Measurements from ENCODE around the gene CIAO2B. TPM values are rescaled to one million over a fixed set of nuclear protein-coding genes. Genes with fewer than 3 reads are reported as not detected.
"Not testable (repeated sequence)": the region's sequence is repeated elsewhere in the genome, so short reads cannot be mapped to it uniquely, and the experiment has no call there.

Gene CIAO2B
- total RNA-seq, 1 donor from 2014 or later = 58.1 TPM

DNA sequence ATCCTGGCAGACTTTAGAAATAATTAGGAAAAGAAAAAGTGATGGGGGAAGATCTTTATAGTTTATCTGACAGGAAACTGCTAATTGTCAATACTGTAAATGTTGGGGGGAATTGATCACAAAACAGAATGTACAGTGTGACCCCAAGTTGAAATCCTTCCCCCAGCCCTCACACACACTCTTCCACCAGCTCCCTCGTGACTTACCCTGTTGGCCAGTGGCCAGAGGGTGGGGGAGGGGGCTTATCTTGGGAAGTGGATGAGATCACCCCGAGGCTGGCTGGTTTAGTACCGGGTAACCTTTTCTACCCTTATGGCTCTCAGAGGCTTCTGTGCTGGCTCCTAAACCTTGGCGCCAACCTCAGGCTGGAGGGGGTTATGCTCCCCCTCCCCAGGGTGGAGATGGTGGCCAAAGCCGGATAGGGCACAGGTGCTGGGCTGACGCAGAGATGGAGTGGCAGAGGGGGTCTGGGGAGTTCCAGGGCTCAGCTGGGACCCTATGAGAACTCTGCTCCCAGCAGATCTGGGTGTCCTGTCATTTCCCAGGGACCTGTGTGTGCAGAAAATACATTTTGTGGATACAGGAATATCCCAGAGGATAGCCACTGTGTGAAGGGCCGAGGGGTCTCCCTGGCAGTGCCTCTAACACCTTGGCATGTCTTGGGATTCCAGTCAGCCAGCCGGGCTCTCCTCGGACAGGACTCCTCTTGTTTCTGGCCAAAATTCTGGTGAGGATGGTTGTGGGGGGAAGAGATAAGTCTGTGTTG is 34.1 kb downstream of the CIAO2B start:
- Mint-ChIP-seq H3K4me1 (ENCODE audit: low read depth) (peaks cover 18% of the 10 kb centered on the region), H3K27me3 (no peaks in the 10 kb centered on the region), H3K36me3 (ENCODE audit: insufficient read depth) (no peaks in the 10 kb centered on the region), H3K27ac (peak overlapping the region; percentile 11), H3K9me3 (ENCODE audit: low read depth) (no peaks in the 10 kb centered on the region), H3K4me3 (ENCODE audit: low read depth) (no peak overlapping the region)
- no peak for DNase-seq (ENCODE audit: low spot score, unreplicated experiment)
- TF ChIP-seq, protein P1, sequence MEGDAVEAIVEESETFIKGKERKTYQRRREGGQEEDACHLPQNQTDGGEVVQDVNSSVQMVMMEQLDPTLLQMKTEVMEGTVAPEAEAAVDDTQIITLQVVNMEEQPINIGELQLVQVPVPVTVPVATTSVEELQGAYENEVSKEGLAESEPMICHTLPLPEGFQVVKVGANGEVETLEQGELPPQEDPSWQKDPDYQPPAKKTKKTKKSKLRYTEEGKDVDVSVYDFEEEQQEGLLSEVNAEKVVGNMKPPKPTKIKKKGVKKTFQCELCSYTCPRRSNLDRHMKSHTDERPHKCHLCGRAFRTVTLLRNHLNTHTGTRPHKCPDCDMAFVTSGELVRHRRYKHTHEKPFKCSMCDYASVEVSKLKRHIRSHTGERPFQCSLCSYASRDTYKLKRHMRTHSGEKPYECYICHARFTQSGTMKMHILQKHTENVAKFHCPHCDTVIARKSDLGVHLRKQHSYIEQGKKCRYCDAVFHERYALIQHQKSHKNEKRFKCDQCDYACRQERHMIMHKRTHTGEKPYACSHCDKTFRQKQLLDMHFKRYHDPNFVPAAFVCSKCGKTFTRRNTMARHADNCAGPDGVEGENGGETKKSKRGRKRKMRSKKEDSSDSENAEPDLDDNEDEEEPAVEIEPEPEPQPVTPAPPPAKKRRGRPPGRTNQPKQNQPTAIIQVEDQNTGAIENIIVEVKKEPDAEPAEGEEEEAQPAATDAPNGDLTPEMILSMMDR (IDR thresholded peaks at IDR 0.05; ENCODE audit: unreplicated experiment) = no peak

- TF ChIP-seq, protein P1 (IDR thresholded peaks at IDR 0.05; ENCODE audit: unreplicated experiment) = no peak
- Mint-ChIP-seq H3K27me3 (no peaks in the 10 kb centered on the region), H3K27ac (peak overlapping the region; percentile 11), H3K4me3 (ENCODE audit: low read depth) (no peak overlapping the region), H3K36me3 (ENCODE audit: insufficient read depth) (no peaks in the 10 kb centered on the region), H3K9me3 (ENCODE audit: low read depth) (no peaks in the 10 kb centered on the region), H3K4me1 (ENCODE audit: low read depth) (peaks cover 16% of the 10 kb centered on the region)
- no peak for DNase-seq (ENCODE audit: low spot score, unreplicated experiment)
Observed at GRCh38 chr16:66899310-66899944, 34.8 kb downstream of the CIAO2B start.

DNA sequence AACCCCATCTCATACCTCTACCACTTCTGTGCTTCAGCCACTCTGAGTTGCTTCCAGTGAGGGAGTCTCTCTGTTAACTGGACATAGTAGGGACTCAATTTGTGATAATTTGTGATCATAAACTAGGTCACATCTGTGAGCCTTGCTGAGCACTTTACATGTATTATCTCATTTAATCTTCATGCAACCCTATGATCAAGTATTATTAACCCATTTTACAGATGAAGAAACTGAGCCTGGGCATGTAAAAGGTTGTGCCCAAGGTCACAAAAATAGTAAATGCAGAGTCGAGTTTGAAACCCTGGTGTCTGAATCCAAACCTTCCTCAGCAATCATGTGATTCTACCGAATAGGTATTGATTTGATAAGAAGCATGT is 35.3 kb downstream of the CIAO2B start:
- TF ChIP-seq, protein P1 (IDR thresholded peaks at IDR 0.05; ENCODE audit: unreplicated experiment) = no peak
- peaks cover 16% of the 10 kb centered on the region for H3K4me1 Mint-ChIP-seq (ENCODE audit: low read depth)
- no peaks in the 10 kb centered on the region for H3K36me3 Mint-ChIP-seq (ENCODE audit: insufficient read depth)
- H3K27ac Mint-ChIP-seq = peak overlapping the region; percentile 8
- DNase-seq (ENCODE audit: low spot score, unreplicated experiment) = no peak
- no peaks in the 10 kb centered on the region for H3K9me3 Mint-ChIP-seq (ENCODE audit: low read depth)
- H3K4me3 Mint-ChIP-seq (ENCODE audit: low read depth) = no peak overlapping the region
- H3K27me3 Mint-ChIP-seq = no peaks in the 10 kb centered on the region

DNA sequence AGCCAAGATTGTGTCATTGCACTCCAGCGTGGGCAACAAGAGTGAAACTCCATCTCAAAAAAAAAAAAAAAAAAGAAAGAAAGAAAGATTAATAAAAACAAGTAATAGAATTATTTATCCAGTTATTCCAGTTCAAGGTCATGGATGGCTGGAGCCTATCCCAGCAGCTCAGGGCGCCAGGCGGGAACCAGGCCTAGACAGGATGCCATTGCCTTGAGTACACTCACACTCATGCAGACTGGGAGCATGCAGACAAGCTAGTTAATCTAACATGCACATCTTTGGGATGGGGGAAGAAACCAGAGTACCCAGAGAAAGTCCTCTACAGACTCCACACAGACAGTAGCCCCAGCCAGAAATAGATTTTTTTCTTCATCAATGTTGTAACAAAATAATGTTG is 36.0 kb downstream of the CIAO2B start:
- TF ChIP-seq, protein P1 (IDR thresholded peaks at IDR 0.05; ENCODE audit: unreplicated experiment) = no peak
- Mint-ChIP-seq H3K4me3 (ENCODE audit: low read depth) (no peak overlapping the region), H3K27ac (no peak overlapping the region), H3K27me3 (no peaks in the 10 kb centered on the region), H3K4me1 (ENCODE audit: low read depth) (peaks cover 16% of the 10 kb centered on the region), H3K36me3 (ENCODE audit: insufficient read depth) (no peaks in the 10 kb centered on the region), H3K9me3 (ENCODE audit: low read depth) (no peaks in the 10 kb centered on the region)
- no peak for DNase-seq (ENCODE audit: low spot score, unreplicated experiment)

- H3K4me1 Mint-ChIP-seq (ENCODE audit: low read depth) = peaks cover 16% of the 10 kb centered on the region
- not testable (repeated sequence) for DNase-seq (ENCODE audit: low spot score, unreplicated experiment); H3K9me3 Mint-ChIP-seq (ENCODE audit: low read depth); H3K36me3 Mint-ChIP-seq (ENCODE audit: insufficient read depth); H3K27me3 Mint-ChIP-seq; H3K4me3 Mint-ChIP-seq (ENCODE audit: low read depth)
- H3K27ac Mint-ChIP-seq = peak overlapping the region; percentile 19
Observed at GRCh38 chr16:66896682-66897081, 37.5 kb downstream of the CIAO2B start.

GRCh38 chr16:66895999-66896398 is 38.2 kb downstream of the CIAO2B start:
- Mint-ChIP-seq H3K36me3 (ENCODE audit: insufficient read depth) (peaks cover 1% of the 10 kb centered on the region), H3K27ac (no peak overlapping the region), H3K27me3 (no peaks in the 10 kb centered on the region), H3K9me3 (ENCODE audit: low read depth) (no peaks in the 10 kb centered on the region), H3K4me1 (ENCODE audit: low read depth) (peaks cover 16% of the 10 kb centered on the region), H3K4me3 (ENCODE audit: low read depth) (no peak overlapping the region)
- no peak for DNase-seq (ENCODE audit: low spot score, unreplicated experiment)
- TF ChIP-seq, protein P1 (IDR thresholded peaks at IDR 0.05; ENCODE audit: unreplicated experiment) = no peak
